Breast epithelium (tissue), 3 donors: Measurements from ENCODE around the gene MAP1A.

Source experiments
- POLR2A ChIP-seq: fragments of 450-650 bp; IDR thresholded peaks from one replicate; pipeline ENCODE4 v1.6.1; 2016; ENCODE audit warnings: antibody characterized with exemption, mild to moderate bottlenecking, moderate library complexity
- POLR2AphosphoS5 ChIP-seq, 3 donors: sonication (generic); formaldehyde crosslinking; IDR thresholded peaks; one replicate each; pipeline ENCODE4 v1.6.1; 2017; ENCODE audit warnings: antibody characterized with exemption in 3 of 3
- TF ChIP-seq, protein P1 (sequence below), 3 donors: fragments of 450-650 bp; IDR thresholded peaks; one replicate each; pipeline ENCODE4 v1.5.1; 2016 to 2017; ENCODE audit warnings: antibody characterized with exemption in 3 of 3, mild to moderate bottlenecking in 3 of 3, moderate library complexity in 3 of 3

GRCh38 chr15:43527016-43527801, 9.8 kb downstream of the MAP1A start:
- no peak for TF ChIP-seq POLR2AphosphoS5 (IDR thresholded peaks at IDR 0.05)
- TF ChIP-seq, protein P1, sequence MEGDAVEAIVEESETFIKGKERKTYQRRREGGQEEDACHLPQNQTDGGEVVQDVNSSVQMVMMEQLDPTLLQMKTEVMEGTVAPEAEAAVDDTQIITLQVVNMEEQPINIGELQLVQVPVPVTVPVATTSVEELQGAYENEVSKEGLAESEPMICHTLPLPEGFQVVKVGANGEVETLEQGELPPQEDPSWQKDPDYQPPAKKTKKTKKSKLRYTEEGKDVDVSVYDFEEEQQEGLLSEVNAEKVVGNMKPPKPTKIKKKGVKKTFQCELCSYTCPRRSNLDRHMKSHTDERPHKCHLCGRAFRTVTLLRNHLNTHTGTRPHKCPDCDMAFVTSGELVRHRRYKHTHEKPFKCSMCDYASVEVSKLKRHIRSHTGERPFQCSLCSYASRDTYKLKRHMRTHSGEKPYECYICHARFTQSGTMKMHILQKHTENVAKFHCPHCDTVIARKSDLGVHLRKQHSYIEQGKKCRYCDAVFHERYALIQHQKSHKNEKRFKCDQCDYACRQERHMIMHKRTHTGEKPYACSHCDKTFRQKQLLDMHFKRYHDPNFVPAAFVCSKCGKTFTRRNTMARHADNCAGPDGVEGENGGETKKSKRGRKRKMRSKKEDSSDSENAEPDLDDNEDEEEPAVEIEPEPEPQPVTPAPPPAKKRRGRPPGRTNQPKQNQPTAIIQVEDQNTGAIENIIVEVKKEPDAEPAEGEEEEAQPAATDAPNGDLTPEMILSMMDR (IDR thresholded peaks at IDR 0.05): no peak
- TF ChIP-seq POLR2A: no peak
